ENCODE measurements around the gene ADCY4. TPM values are rescaled to one million over a fixed set of nuclear protein-coding genes. Genes with fewer than 3 reads are reported as not detected.
A peak's percentile ranks its signal among the peaks of the same experiment; 100 is the strongest.

Gene ADCY4
- total and polyA plus RNA-seq, 10 of the 15 experiments (the other 5 are each of a cell fraction or from before 2014, with no cell fraction given): 0.05 to 0.87 (median 0.21) TPM; not detected in 1

- TF ChIP-seq, protein P1, sequence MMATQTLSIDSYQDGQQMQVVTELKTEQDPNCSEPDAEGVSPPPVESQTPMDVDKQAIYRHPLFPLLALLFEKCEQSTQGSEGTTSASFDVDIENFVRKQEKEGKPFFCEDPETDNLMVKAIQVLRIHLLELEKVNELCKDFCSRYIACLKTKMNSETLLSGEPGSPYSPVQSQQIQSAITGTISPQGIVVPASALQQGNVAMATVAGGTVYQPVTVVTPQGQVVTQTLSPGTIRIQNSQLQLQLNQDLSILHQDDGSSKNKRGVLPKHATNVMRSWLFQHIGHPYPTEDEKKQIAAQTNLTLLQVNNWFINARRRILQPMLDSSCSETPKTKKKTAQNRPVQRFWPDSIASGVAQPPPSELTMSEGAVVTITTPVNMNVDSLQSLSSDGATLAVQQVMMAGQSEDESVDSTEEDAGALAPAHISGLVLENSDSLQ (IDR thresholded peaks at IDR 0.05): peak; percentile 47; the same call in 1 of the 2 replicates
- no peak for TF ChIP-seq CHD4 (IDR thresholded peaks at IDR 0.05)
- TF ChIP-seq, protein P2, sequence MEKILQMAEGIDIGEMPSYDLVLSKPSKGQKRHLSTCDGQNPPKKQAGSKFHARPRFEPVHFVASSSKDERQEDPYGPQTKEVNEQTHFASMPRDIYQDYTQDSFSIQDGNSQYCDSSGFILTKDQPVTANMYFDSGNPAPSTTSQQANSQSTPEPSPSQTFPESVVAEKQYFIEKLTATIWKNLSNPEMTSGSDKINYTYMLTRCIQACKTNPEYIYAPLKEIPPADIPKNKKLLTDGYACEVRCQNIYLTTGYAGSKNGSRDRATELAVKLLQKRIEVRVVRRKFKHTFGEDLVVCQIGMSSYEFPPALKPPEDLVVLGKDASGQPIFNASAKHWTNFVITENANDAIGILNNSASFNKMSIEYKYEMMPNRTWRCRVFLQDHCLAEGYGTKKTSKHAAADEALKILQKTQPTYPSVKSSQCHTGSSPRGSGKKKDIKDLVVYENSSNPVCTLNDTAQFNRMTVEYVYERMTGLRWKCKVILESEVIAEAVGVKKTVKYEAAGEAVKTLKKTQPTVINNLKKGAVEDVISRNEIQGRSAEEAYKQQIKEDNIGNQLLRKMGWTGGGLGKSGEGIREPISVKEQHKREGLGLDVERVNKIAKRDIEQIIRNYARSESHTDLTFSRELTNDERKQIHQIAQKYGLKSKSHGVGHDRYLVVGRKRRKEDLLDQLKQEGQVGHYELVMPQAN (conservative IDR thresholded peaks at IDR 0.05): peak; percentile 62; the same call in 1 of the 2 replicates
- TF ChIP-seq KAT2A (conservative IDR thresholded peaks at IDR 0.05; ENCODE audit: control insufficient read depth, low read depth, low read length): no peak
- 0 out of 2 replicates have a peak, but pooled peaks have one; percentile 9 for TF ChIP-seq ZNF24 (IDR thresholded peaks at IDR 0.05)
- TF ChIP-seq MEF2B (IDR thresholded peaks at IDR 0.05; ENCODE audit: partially characterized antibody, poor library complexity, severe bottlenecking): peak; percentile 54
- TF ChIP-seq BHLHE40 (IDR thresholded peaks at IDR 0.05; ENCODE audit: borderline replicate concordance in 1 of 2, low read depth in 2 of 2, low read length in 1 of 2): peak; percentile 20 to 72; a peak in 3 of 4 replicates
- peak; percentile 52; the same call in 1 of the 2 replicates for TF ChIP-seq SIN3A (IDR thresholded peaks at IDR 0.05; ENCODE audit: low read depth, low read length)
- TF ChIP-seq LARP7 (IDR thresholded peaks at IDR 0.05): peak; percentile 66
- TF ChIP-seq TCF12 (IDR thresholded peaks at IDR 0.05; ENCODE audit: low read depth, low read length): 0 out of 2 replicates have a peak, but pooled peaks have one; percentile 42
- TF ChIP-seq BACH1 (IDR thresholded peaks at IDR 0.05; ENCODE audit: borderline replicate concordance): peak; percentile 33
- TF ChIP-seq HDGF (IDR thresholded peaks at IDR 0.05): no peak
- TF ChIP-seq PAX5 (IDR thresholded peaks at IDR 0.05; ENCODE audit: borderline replicate concordance, low read depth, low read length): peak; percentile 25; the same call in 1 of the 2 replicates
- 0 out of 2 replicates have a peak, but pooled peaks have one; percentile 47 for TF ChIP-seq REST (IDR thresholded peaks at IDR 0.05; ENCODE audit: low read depth, low read length)
- peak; percentile 46 for TF ChIP-seq MYC (IDR thresholded peaks at IDR 0.05; ENCODE audit: insufficient read depth, insufficient read length, insufficient replicate concordance, low read length, severe bottlenecking)
- peak; percentile 68; the same call in 1 of the 2 replicates for TF ChIP-seq TCF3 (IDR thresholded peaks at IDR 0.05; ENCODE audit: borderline replicate concordance, insufficient read depth, low read depth, low read length)
These were observed 23.9 kb downstream of the ADCY4 start, which contains the start of gene LTB4R (continued) for GRCh38 chr14:24310646-24311604.
